Tibial artery (tissue), 4 donors: ENCODE results near the gene SLC1A5.
A peak's percentile ranks its signal among the peaks of the same experiment; 100 is the strongest.

Experiments used
- DNase-seq, 2 donors: peaks; one replicate each; pipeline ENCODE4 v3.0.0-alpha.2; 2019
- H3K27ac ChIP-seq, 2 donors: fragments of 200-600 bp; sonication (generic) in 1 of 2; 1 replicate in 1 of 2; 2 replicates in 1 of 2; pipeline ENCODE4 v1.5.1; 2018 to 2019; ENCODE audit warnings: mild to moderate bottlenecking in 1 of 2
- H3K27me3 ChIP-seq, 2 donors: fragments of 200-600 bp; sonication (generic) in 1 of 2; one replicate each; pipeline versions ENCODE4 v1.5.1 to v1.6.0; 2016 to 2019
- H3K36me3 ChIP-seq, 3 donors: fragments of 200-600 bp; sonication (generic) in 2 of 3; one replicate each; pipeline ENCODE4 v1.5.1; 2016 to 2019; ENCODE audit warnings: mild to moderate bottlenecking in 2 of 3
- H3K4me1 ChIP-seq, 4 donors: fragments of 200-600 bp; sonication (generic) in 2 of 4; 1 replicate in 3 of 4; 2 replicates in 1 of 4; pipeline ENCODE4 v1.5.1; 2016 to 2019
- H3K4me3 ChIP-seq, 2 donors: fragments of 200-600 bp; sonication (generic) in 1 of 2; 1 replicate in 1 of 2; 2 replicates in 1 of 2; pipeline ENCODE4 v1.5.1; 2018 to 2019; ENCODE audit warnings: mild to moderate bottlenecking in 2 of 2
- H3K9me3 ChIP-seq, 3 donors: fragments of 200-600 bp; sonication (generic) in 1 of 3; one replicate each; pipeline ENCODE4 v1.5.1; 2016 to 2019
- intact Hi-C: fragments of 100-400 bp; cut with DNase I; formaldehyde crosslinking; loops from one replicate; pipeline ENCODE4 v1.15.0; 2023; ENCODE audit warnings: low total_unique reads
- TF ChIP-seq, protein P1 (sequence below), 2 experiments: fragments of 200-600 bp in 1 of 2; fragments of 450-650 bp in 1 of 2; IDR thresholded peaks; one replicate each; pipeline ENCODE4 v1.5.1; 2017 to 2019; ENCODE audit warnings: antibody characterized with exemption in 2 of 2, mild to moderate bottlenecking in 1 of 2, moderate library complexity in 1 of 2

The SLC1A5 gene

DNA sequence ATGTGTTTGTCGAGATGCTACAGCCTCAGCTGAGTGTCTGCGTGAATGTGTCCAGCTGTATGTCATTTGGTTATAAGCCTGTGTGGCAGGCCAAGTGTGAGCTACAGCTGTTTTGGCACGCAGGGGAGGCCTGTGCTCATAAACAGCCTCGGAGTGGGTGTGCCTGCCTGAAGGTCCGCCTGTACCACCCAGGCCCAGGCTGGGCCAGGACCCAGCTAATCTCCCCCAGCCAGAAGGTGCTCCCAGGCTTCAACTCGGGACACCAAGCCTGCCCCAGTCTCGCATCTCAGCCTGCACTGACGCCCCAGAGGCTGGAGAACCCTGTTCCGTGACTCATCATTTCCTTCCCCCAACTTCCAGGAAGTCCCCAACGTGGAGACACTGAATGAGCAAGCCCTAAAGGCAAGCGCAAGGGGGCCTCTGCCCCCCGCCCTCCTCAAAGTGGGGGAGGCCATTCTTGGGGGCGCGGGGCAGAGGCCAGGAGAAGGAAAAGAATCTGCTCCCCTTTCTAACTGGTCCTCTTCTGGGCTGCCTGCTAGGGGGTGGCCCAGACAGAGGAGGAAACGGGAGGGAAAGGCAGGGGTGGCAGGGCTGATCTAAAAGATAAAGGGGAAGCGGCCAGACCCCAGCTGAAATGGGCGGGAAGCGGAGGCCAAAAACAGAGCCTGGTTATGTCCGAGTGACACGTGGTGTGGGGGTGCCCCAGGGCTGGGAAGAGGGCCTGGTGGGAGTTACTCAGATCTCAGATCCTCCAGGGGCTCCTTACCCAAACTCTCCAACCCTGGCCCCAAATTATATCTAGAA is 2.0 kb downstream of the SLC1A5 start:
- Histone ChIP-seq H3K27me3 (no peaks in the 10 kb centered on the region), H3K4me1 (peaks cover 0 to 38% (median 32%) of the 10 kb centered on the region in 4 donors), H3K4me3 (peak overlapping the region; percentile 92 to 95), H3K27ac (peak overlapping the region; percentile 88 to 97), H3K9me3 (no peaks in the 10 kb centered on the region), H3K36me3 (peaks cover 17 to 27% (median 21%) of the 10 kb centered on the region in 3 donors)
- DNase-seq, result peak; percentile 78 to 85
- TF ChIP-seq, protein P1, sequence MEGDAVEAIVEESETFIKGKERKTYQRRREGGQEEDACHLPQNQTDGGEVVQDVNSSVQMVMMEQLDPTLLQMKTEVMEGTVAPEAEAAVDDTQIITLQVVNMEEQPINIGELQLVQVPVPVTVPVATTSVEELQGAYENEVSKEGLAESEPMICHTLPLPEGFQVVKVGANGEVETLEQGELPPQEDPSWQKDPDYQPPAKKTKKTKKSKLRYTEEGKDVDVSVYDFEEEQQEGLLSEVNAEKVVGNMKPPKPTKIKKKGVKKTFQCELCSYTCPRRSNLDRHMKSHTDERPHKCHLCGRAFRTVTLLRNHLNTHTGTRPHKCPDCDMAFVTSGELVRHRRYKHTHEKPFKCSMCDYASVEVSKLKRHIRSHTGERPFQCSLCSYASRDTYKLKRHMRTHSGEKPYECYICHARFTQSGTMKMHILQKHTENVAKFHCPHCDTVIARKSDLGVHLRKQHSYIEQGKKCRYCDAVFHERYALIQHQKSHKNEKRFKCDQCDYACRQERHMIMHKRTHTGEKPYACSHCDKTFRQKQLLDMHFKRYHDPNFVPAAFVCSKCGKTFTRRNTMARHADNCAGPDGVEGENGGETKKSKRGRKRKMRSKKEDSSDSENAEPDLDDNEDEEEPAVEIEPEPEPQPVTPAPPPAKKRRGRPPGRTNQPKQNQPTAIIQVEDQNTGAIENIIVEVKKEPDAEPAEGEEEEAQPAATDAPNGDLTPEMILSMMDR (IDR thresholded peaks at IDR 0.05), result no peak
- intact Hi-C loops, result no loop called here

GRCh38 chr19:46785980-46786235 is 2.5 kb downstream of the SLC1A5 start:
- no peaks in the 10 kb centered on the region for H3K27me3 ChIP-seq
- peaks cover 0 to 42% (median 32%) of the 10 kb centered on the region in 4 donors for H3K4me1 ChIP-seq
- H3K27ac ChIP-seq, result peak overlapping the region; percentile 88 to 97
- H3K36me3 ChIP-seq, result peaks cover 21 to 33% (median 22%) of the 10 kb centered on the region in 3 donors
- H3K4me3 ChIP-seq, result peak overlapping the region; percentile 92 to 95
- no peaks in the 10 kb centered on the region for H3K9me3 ChIP-seq
- DNase-seq, result no peak
- TF ChIP-seq, protein P1 (IDR thresholded peaks at IDR 0.05), result no peak
- intact Hi-C loops, result no loop called here

DNA sequence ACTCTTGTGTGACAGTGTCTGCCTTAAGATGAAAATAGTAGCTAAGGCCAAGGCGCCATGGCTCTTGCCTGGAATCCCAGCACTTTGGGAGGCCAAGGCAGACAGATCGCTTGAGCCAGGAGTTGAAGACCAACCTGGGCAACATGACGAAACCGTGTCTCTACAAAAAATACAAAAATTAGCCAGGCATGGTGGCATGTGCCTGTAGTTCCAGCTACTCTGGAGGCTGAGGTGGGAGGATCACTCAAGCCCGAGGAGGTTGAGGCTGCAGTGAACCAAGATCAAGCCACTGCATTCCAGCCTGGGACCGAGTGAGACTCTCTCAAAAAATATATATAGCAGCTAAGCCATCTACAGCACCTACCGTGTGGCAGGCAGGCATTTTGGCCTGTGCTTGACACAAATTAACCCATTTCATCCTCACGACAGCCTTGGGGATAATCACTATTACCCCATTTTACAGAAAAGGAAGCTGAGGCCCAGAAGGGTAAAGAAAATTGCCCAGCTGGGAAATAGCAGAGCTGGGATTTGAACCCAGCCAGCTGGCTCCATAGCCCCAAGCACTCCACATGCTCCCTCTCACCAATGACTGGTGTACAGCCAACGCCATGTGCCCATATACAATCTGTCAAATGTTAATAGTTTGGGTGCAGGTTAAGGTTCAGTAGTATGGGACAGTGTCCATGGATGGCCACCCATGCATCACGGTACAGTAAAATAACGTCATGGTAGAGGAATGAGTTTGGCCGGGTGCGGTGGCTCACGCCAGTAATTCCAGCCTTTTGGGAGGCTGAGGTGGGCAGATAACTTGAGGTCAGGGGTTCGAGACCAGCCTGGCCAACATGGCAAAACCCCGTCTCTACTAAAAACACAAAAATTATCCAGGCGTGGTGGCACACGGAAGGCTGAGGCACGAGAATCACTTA is 3.1 kb downstream of the SLC1A5 start:
- H3K4me1 ChIP-seq, result peaks cover 0 to 45% (median 32%) of the 10 kb centered on the region in 4 donors
- H3K4me3 ChIP-seq, result peak overlapping the region; percentile 92 to 95
- no peaks in the 10 kb centered on the region for H3K27me3 ChIP-seq
- TF ChIP-seq, protein P1 (IDR thresholded peaks at IDR 0.05), result no peak
- no peak for DNase-seq
- intact Hi-C loops, result no loop called here
- H3K9me3 ChIP-seq, result no peaks in the 10 kb centered on the region
- H3K36me3 ChIP-seq, result peaks cover 26 to 38% (median 27%) of the 10 kb centered on the region in 3 donors
- peak overlapping the region; percentile 88 to 97 for H3K27ac ChIP-seq

- Histone ChIP-seq H3K4me3 (peak overlapping the region; percentile 92 to 95), H3K9me3 (no peaks in the 10 kb centered on the region), H3K27ac (peak overlapping the region; percentile 25 to 97), H3K36me3 (peaks cover 29 to 47% (median 32%) of the 10 kb centered on the region in 3 donors), H3K27me3 (no peaks in the 10 kb centered on the region), H3K4me1 (peaks cover 0 to 45% (median 32%) of the 10 kb centered on the region in 4 donors)
- intact Hi-C loops, result loop anchor here (5.0 kb wide), 1 partner anchor 38 kb away; no protein-coding TSS in a partner anchor
- peak; percentile 73 to 75 for DNase-seq
- TF ChIP-seq, protein P1 (IDR thresholded peaks at IDR 0.05), result no peak
These were observed 3.9 kb downstream of the SLC1A5 start for GRCh38 chr19:46784262-46785053.

- TF ChIP-seq, protein P1 (IDR thresholded peaks at IDR 0.05), result no peak
- Histone ChIP-seq H3K27ac (peak overlapping the region in 1 of 2 donors; percentile 9), H3K4me3 (peak overlapping the region in 1 of 2 donors; percentile 95), H3K9me3 (no peaks in the 10 kb centered on the region), H3K27me3 (no peaks in the 10 kb centered on the region), H3K4me1 (peaks cover 0 to 42% (median 32%) of the 10 kb centered on the region in 4 donors), H3K36me3 (peaks cover 37 to 55% (median 37%) of the 10 kb centered on the region in 3 donors)
- DNase-seq, result no peak
- intact Hi-C loops, result loop anchor here (5.0 kb wide), 1 partner anchor 39 kb away; no protein-coding TSS in a partner anchor
These were observed 4.7 kb downstream of the SLC1A5 start for GRCh38 chr19:46783670-46784069.
